GM15510 (cell line): Measurements from ENCODE around the gene KLHDC7B.

Experiments
- POLR2A ChIP-seq: IDR thresholded peaks from 3 replicates; pipeline ENCODE4 v1.6.1; 2011; ENCODE audit warnings: borderline replicate concordance; ENCODE audit not compliant: insufficient read length; ENCODE audit errors: extremely low read depth

The KLHDC7B gene

GRCh38 chr22:50545522-50546325 lies at the start of gene KLHDC7B:
TSS of gene KLHDC7B (plus strand) at chr22:50545899. CDS start at chr22:50546244, 345 bp downstream.
- TF ChIP-seq POLR2A: peak; percentile 14

- no peak for TF ChIP-seq POLR2A
These were observed 48.6 kb upstream of the KLHDC7B start for GRCh38 chr22:50497093-50497492.

GRCh38 chr22:50498322-50498890 lies 47.3 kb upstream of the KLHDC7B start:
- TF ChIP-seq POLR2A: no peak

GRCh38 chr22:50500452-50500851 lies 45.2 kb upstream of the KLHDC7B start:
- no peak for TF ChIP-seq POLR2A

GRCh38 chr22:50502096-50502495 lies 43.6 kb upstream of the KLHDC7B start:
- no peak for TF ChIP-seq POLR2A

GRCh38 chr22:50502628-50503474 lies 42.8 kb upstream of the KLHDC7B start:
- no peak for TF ChIP-seq POLR2A

GRCh38 chr22:50503475-50504145 lies 42.1 kb upstream of the KLHDC7B start:
- no peak for TF ChIP-seq POLR2A

GRCh38 chr22:50504369-50505211 lies 41.1 kb upstream of the KLHDC7B start:
- no peak for TF ChIP-seq POLR2A

- no peak for TF ChIP-seq POLR2A
These were observed 40.4 kb upstream of the KLHDC7B start for GRCh38 chr22:50505276-50505775.

- TF ChIP-seq POLR2A: no peak
These were observed 39.7 kb upstream of the KLHDC7B start for GRCh38 chr22:50505776-50506610.

- TF ChIP-seq POLR2A: no peak
These were observed 38.9 kb upstream of the KLHDC7B start for GRCh38 chr22:50506611-50507420.

GRCh38 chr22:50507421-50507990 lies 38.2 kb upstream of the KLHDC7B start, which contains the start of gene LMF2:
TSS of gene LMF2 (minus strand) at chr22:50507702. CDS start at chr22:50507675, 27 bp downstream.
- TF ChIP-seq POLR2A: peak; percentile 72
